Peyer's patch (tissue), 4 donors: ENCODE data around the gene C9orf43.

ENCODE experiments used
- CTCF ChIP-seq, 6 experiments: fragments of 450-650 bp in 4 of 6; fragments of 200-600 bp in 2 of 6; sonication (generic) in 1 of 6; IDR thresholded peaks; one replicate each; pipeline ENCODE4 v1.5.1; 2017 to 2019; ENCODE audit warnings: antibody characterized with exemption in 6 of 6, mild to moderate bottlenecking in 3 of 6, moderate library complexity in 1 of 6
- POLR2A ChIP-seq, 2 donors: fragments of 450-650 bp; IDR thresholded peaks; one replicate each; pipeline ENCODE4 v1.5.1; 2017; ENCODE audit warnings: antibody characterized with exemption in 2 of 2, mild to moderate bottlenecking in 2 of 2, moderate library complexity in 2 of 2

DNA sequence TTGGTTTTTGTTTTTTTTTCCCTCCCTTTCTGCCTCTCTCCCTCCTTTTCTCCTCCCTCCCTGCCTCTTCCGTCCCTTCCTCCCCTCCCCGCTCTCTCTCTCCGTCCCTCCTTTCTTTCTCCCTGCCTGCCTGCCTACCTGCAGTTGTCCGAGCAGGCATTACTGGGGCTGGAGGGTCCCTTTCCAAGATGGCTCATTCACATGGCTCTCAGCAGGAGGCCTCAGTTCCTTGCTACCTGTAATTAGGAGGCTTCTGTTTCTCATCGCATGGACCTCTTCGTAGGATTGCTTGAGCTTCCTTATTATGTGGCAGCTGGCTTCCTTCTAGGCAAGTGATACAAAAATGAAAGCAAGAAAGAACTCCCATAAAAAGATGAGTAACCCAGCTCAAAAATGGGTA lies 61.0 kb downstream of the C9orf43 start:
- TF ChIP-seq CTCF (IDR thresholded peaks at IDR 0.05) (no peak), POLR2A (IDR thresholded peaks at IDR 0.05) (no peak)
